Endothelial cell of umbilical vein (primary cell): Measurements from ENCODE around the gene ZNF669.

Experiments used
- CTCF ChIP-seq, 2 donors: IDR thresholded peaks; 1 replicate in 1 of 2; 2 replicates in 1 of 2; pipeline ENCODE4 v1.5.1; 2011; ENCODE audit warnings: low read length in 2 of 2, mild to moderate bottlenecking in 2 of 2, moderate library complexity in 2 of 2, control low read depth in 1 of 2, inconsistent platforms in 1 of 2, low read depth in 1 of 2; ENCODE audit not compliant: insufficient read depth in 1 of 2; ENCODE audit errors: extremely low read depth in 1 of 2
- EZH2 ChIP-seq: IDR thresholded peaks from 2 replicates; pipeline ENCODE4 v1.6.1; 2012; ENCODE audit warnings: borderline replicate concordance, low read depth, mild to moderate bottlenecking, moderate library complexity, low read length, inconsistent platforms; ENCODE audit not compliant: severe bottlenecking
- FOS ChIP-seq: IDR thresholded peaks from 2 replicates; pipeline ENCODE4 v1.6.1; 2011; ENCODE audit warnings: mild to moderate bottlenecking, low read length, moderate library complexity, borderline replicate concordance; ENCODE audit not compliant: insufficient read depth
- MAX ChIP-seq: IDR thresholded peaks from 2 replicates; pipeline ENCODE4 v1.6.1; 2011; ENCODE audit not compliant: insufficient read depth, insufficient read length
- MYC ChIP-seq: IDR thresholded peaks from one replicate; pipeline ENCODE4 v1.6.1; 2011; ENCODE audit warnings: mild to moderate bottlenecking, low read depth, low read length
- POLR2A ChIP-seq: IDR thresholded peaks from 2 replicates; pipeline ENCODE4 v1.6.1; 2012; ENCODE audit warnings: low read depth, mild to moderate bottlenecking, control low read depth, low read length
- POLR2AphosphoS5 ChIP-seq: IDR thresholded peaks from 2 replicates; pipeline ENCODE4 v1.6.1; 2012; ENCODE audit warnings: low read depth, mild to moderate bottlenecking, control low read depth, low read length, moderate library complexity; ENCODE audit not compliant: insufficient read depth

- TF ChIP-seq CTCF (IDR thresholded peaks at IDR 0.05; ENCODE audit: extremely low read depth in 1 of 2, insufficient read depth in 1 of 2, low read depth in 1 of 2, low read length in 2 of 2), result no peak
- TF ChIP-seq FOS, result no peak
- TF ChIP-seq POLR2AphosphoS5, result peak; percentile 83
- no peak for TF ChIP-seq MYC
- peak; percentile 83 for TF ChIP-seq POLR2A
- TF ChIP-seq MAX, result peak; percentile 70
- TF ChIP-seq EZH2, result no peak
These were observed at the start of gene ZNF669 for GRCh38 chr1:247103859-247104591.
